HG02840 (cell line): ENCODE results near the gene ID2.

Experiments used
- ATAC-seq: cut with Tn5 transposase; IDR thresholded peaks from one replicate; pipeline ENCODE4 v1.9.1; 2021; ENCODE audit warnings: mild to moderate bottlenecking, moderate library complexity, moderate number of reproducible peaks; ENCODE audit not compliant: unreplicated experiment, low FRiP score

The ID2 gene

GRCh38 chr2:8681786-8682692, at the start of gene ID2:
TSS of gene ID2 (plus strand) at chr2:8682056. CDS start at chr2:8682166, 110 bp downstream.
- ATAC-seq: peak; percentile 61

- no peak for ATAC-seq
Observed at GRCh38 chr2:8632755-8633154, 49.1 kb upstream of the ID2 start.

- ATAC-seq: no peak
Observed at GRCh38 chr2:8633186-8633734, 48.6 kb upstream of the ID2 start.

- ATAC-seq: no peak
Observed at GRCh38 chr2:8633735-8634313, 48.0 kb upstream of the ID2 start.

- no peak for ATAC-seq
Observed at GRCh38 chr2:8634466-8635172, 47.2 kb upstream of the ID2 start.

GRCh38 chr2:8636041-8636491, 45.8 kb upstream of the ID2 start:
- no peak for ATAC-seq

- no peak for ATAC-seq
Observed at GRCh38 chr2:8636721-8637636, 44.9 kb upstream of the ID2 start.

GRCh38 chr2:8638327-8638726, 43.5 kb upstream of the ID2 start:
- no peak for ATAC-seq

- ATAC-seq: no peak
Observed at GRCh38 chr2:8639122-8639635, 42.7 kb upstream of the ID2 start.

GRCh38 chr2:8640498-8640897, 41.4 kb upstream of the ID2 start:
- no peak for ATAC-seq

- ATAC-seq: no peak
Observed at GRCh38 chr2:8641301-8641965, 40.4 kb upstream of the ID2 start.

GRCh38 chr2:8642366-8643068, 39.3 kb upstream of the ID2 start:
- ATAC-seq: no peak

- no peak for ATAC-seq
Observed at GRCh38 chr2:8643250-8643995, 38.4 kb upstream of the ID2 start.

GRCh38 chr2:8643996-8644356, 37.9 kb upstream of the ID2 start:
- ATAC-seq: no peak

GRCh38 chr2:8644605-8645175, 37.2 kb upstream of the ID2 start:
- ATAC-seq: no peak

GRCh38 chr2:8645176-8645831, 36.6 kb upstream of the ID2 start:
- no peak for ATAC-seq
